DOHH2 (cell line): ENCODE measurements around the gene ARL5A.

Experiments used
- EZH2phosphoT487 ChIP-seq: fragments of 200-600 bp; sonication (generic); IDR thresholded peaks from 2 replicates; pipeline ENCODE4 v1.6.1; 2017; ENCODE audit warnings: borderline replicate concordance, mild to moderate bottlenecking, antibody characterized with exemption, low read length, moderate library complexity, mixed read lengths
- TF ChIP-seq, protein P1 (sequence below): fragments of 200-600 bp; sonication (generic); IDR thresholded peaks from one replicate; pipeline ENCODE4 v1.5.1; 2014; ENCODE audit warnings: antibody characterized with exemption, mild to moderate bottlenecking, low read depth, low read length; ENCODE audit not compliant: poor library complexity, severe bottlenecking

DNA sequence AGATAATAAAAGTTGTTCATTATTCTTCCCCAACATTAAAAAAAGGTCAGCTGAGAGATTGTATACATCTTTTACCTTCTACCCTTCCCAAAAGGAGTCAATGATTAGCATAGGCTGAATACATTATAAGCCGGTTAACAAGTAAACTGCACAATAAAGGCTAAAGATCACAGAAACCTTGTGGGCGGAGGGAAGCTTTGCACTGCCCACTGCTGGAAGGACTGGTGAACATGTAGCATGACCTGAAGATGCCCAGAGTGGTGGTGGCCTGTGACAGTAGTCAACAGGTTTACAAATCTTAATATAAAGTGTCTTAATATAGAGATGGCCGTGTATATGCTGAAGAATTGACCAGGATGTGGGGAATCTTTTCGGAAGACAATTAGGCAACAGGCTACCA lies 35.6 kb downstream of the ARL5A start:
- TF ChIP-seq, protein P1, sequence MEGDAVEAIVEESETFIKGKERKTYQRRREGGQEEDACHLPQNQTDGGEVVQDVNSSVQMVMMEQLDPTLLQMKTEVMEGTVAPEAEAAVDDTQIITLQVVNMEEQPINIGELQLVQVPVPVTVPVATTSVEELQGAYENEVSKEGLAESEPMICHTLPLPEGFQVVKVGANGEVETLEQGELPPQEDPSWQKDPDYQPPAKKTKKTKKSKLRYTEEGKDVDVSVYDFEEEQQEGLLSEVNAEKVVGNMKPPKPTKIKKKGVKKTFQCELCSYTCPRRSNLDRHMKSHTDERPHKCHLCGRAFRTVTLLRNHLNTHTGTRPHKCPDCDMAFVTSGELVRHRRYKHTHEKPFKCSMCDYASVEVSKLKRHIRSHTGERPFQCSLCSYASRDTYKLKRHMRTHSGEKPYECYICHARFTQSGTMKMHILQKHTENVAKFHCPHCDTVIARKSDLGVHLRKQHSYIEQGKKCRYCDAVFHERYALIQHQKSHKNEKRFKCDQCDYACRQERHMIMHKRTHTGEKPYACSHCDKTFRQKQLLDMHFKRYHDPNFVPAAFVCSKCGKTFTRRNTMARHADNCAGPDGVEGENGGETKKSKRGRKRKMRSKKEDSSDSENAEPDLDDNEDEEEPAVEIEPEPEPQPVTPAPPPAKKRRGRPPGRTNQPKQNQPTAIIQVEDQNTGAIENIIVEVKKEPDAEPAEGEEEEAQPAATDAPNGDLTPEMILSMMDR = no peak
- TF ChIP-seq EZH2phosphoT487 = no peak
